ENCODE data around the gene EPB42. TPM values are rescaled to one million over a fixed set of nuclear protein-coding genes. Genes with fewer than 3 reads are reported as not detected.

The EPB42 gene
- total and polyA plus RNA-seq, 2 experiments from 2014 or later: not detected

DNA sequence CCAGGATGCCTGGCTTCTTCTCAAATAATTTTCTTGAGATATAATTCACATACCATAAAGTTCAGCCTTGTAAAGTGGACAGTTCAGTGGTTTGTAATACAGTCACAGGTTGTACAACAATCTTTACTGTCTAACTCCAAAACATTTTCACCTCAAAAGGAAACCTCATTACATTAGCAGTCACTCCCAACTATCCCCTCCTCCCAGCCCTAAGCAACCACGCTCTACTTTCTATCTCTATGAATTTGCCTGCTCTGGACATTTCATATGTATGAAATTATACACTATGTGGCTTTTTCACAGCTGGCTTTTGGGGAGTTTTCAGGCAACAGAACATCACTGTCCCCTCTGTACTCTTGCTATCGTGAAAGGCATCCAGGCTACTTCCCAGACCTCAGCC, 28.4 kb upstream of the EPB42 start:
- Histone ChIP-seq H3K79me2 (replicated peaks; ENCODE audit: insufficient read depth) (no peaks in the 10 kb centered on the region), H2AFZ (0 out of 2 replicates have a peak overlapping the region, but pooled peaks have one; percentile 38), H3K36me3 (ENCODE audit: insufficient read depth) (no peaks in the 10 kb centered on the region), H3F3A (replicated peaks; ENCODE audit: low read depth) (no peaks in the 10 kb centered on the region), H3K27me3 (ENCODE audit: insufficient read depth) (no peaks in the 10 kb centered on the region), H3K4me1 (ENCODE audit: insufficient read depth) (no peaks in the 10 kb centered on the region), H3K4me3 (no peak overlapping the region), H3K27ac (ENCODE audit: low read depth) (no peak overlapping the region), H4K20me1 (replicated peaks; ENCODE audit: insufficient read depth) (no peaks in the 10 kb centered on the region), H3K9me2 (ENCODE audit: insufficient read depth) (0 out of 2 replicates have a peak, but pooled peaks cover 5% of the 10 kb centered on the region), H3K4me2 (no peak overlapping the region)
- no peaks in the 10 kb centered on the region for H3K36me3 Mint-ChIP-seq (ENCODE audit: low read depth)
- ATAC-seq (no peak), DNase-seq (ENCODE audit: low spot score) (no peak)
- H3K4me1 Mint-ChIP-seq: 0 out of 3 replicates have a peak, but pooled peaks cover 2% of the 10 kb centered on the region
- H3K4me3 Mint-ChIP-seq: no peak overlapping the region
- no peaks in the 10 kb centered on the region for H3K27me3 Mint-ChIP-seq (ENCODE audit: insufficient read depth, low read depth, poor library complexity)
- no peak overlapping the region for H3K27ac Mint-ChIP-seq
- no peaks in the 10 kb centered on the region for H3K9me3 Mint-ChIP-seq
- TF ChIP-seq NANOG (IDR thresholded peaks at IDR 0.05; ENCODE audit: borderline replicate concordance): no peak
- no peak for TF ChIP-seq STAT1 (IDR thresholded peaks at IDR 0.05; ENCODE audit: unreplicated experiment)
- TF ChIP-seq, protein P1, sequence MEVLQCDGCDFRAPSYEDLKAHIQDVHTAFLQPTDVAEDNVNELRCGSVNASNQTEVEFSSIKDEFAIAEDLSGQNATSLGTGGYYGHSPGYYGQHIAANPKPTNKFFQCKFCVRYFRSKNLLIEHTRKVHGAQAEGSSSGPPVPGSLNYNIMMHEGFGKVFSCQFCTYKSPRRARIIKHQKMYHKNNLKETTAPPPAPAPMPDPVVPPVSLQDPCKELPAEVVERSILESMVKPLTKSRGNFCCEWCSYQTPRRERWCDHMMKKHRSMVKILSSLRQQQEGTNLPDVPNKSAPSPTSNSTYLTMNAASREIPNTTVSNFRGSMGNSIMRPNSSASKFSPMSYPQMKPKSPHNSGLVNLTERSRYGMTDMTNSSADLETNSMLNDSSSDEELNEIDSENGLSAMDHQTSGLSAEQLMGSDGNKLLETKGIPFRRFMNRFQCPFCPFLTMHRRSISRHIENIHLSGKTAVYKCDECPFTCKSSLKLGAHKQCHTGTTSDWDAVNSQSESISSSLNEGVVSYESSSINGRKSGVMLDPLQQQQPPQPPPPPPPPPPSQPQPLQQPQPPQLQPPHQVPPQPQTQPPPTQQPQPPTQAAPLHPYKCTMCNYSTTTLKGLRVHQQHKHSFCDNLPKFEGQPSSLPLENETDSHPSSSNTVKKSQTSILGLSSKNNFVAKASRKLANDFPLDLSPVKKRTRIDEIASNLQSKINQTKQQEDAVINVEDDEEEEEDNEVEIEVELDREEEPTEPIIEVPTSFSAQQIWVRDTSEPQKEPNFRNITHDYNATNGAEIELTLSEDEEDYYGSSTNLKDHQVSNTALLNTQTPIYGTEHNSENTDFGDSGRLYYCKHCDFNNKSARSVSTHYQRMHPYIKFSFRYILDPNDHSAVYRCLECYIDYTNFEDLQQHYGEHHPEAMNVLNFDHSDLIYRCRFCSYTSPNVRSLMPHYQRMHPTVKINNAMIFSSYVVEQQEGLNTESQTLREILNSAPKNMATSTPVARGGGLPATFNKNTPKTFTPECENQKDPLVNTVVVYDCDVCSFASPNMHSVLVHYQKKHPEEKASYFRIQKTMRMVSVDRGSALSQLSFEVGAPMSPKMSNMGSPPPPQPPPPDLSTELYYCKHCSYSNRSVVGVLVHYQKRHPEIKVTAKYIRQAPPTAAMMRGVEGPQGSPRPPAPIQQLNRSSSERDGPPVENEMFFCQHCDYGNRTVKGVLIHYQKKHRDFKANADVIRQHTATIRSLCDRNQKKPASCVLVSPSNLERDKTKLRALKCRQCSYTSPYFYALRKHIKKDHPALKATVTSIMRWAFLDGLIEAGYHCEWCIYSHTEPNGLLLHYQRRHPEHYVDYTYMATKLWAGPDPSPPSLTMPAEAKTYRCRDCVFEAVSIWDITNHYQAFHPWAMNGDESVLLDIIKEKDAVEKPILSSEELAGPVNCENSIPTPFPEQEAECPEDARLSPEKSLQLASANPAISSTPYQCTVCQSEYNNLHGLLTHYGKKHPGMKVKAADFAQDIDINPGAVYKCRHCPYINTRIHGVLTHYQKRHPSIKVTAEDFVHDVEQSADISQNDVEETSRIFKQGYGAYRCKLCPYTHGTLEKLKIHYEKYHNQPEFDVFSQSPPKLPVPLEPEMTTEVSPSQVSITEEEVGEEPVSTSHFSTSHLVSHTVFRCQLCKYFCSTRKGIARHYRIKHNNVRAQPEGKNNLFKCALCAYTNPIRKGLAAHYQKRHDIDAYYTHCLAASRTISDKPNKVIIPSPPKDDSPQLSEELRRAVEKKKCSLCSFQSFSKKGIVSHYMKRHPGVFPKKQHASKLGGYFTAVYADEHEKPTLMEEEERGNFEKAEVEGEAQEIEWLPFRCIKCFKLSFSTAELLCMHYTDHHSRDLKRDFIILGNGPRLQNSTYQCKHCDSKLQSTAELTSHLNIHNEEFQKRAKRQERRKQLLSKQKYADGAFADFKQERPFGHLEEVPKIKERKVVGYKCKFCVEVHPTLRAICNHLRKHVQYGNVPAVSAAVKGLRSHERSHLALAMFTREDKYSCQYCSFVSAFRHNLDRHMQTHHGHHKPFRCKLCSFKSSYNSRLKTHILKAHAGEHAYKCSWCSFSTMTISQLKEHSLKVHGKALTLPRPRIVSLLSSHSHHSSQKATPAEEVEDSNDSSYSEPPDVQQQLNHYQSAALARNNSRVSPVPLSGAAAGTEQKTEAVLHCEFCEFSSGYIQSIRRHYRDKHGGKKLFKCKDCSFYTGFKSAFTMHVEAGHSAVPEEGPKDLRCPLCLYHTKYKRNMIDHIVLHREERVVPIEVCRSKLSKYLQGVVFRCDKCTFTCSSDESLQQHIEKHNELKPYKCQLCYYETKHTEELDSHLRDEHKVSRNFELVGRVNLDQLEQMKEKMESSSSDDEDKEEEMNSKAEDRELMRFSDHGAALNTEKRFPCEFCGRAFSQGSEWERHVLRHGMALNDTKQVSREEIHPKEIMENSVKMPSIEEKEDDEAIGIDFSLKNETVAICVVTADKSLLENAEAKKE (CRISPR knock-in tag; IDR thresholded peaks at IDR 0.05): no peak
- TF ChIP-seq EZH2 (IDR thresholded peaks at IDR 0.05; ENCODE audit: low read depth, unreplicated experiment): no peak
- TF ChIP-seq, protein P2, sequence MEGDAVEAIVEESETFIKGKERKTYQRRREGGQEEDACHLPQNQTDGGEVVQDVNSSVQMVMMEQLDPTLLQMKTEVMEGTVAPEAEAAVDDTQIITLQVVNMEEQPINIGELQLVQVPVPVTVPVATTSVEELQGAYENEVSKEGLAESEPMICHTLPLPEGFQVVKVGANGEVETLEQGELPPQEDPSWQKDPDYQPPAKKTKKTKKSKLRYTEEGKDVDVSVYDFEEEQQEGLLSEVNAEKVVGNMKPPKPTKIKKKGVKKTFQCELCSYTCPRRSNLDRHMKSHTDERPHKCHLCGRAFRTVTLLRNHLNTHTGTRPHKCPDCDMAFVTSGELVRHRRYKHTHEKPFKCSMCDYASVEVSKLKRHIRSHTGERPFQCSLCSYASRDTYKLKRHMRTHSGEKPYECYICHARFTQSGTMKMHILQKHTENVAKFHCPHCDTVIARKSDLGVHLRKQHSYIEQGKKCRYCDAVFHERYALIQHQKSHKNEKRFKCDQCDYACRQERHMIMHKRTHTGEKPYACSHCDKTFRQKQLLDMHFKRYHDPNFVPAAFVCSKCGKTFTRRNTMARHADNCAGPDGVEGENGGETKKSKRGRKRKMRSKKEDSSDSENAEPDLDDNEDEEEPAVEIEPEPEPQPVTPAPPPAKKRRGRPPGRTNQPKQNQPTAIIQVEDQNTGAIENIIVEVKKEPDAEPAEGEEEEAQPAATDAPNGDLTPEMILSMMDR (conservative IDR thresholded peaks at IDR 0.05; ENCODE audit: low read depth in 2 of 2): no peak
- TF ChIP-seq EZH2phosphoT487 (IDR thresholded peaks at IDR 0.05; ENCODE audit: unreplicated experiment): no peak
- TF ChIP-seq, protein P3, sequence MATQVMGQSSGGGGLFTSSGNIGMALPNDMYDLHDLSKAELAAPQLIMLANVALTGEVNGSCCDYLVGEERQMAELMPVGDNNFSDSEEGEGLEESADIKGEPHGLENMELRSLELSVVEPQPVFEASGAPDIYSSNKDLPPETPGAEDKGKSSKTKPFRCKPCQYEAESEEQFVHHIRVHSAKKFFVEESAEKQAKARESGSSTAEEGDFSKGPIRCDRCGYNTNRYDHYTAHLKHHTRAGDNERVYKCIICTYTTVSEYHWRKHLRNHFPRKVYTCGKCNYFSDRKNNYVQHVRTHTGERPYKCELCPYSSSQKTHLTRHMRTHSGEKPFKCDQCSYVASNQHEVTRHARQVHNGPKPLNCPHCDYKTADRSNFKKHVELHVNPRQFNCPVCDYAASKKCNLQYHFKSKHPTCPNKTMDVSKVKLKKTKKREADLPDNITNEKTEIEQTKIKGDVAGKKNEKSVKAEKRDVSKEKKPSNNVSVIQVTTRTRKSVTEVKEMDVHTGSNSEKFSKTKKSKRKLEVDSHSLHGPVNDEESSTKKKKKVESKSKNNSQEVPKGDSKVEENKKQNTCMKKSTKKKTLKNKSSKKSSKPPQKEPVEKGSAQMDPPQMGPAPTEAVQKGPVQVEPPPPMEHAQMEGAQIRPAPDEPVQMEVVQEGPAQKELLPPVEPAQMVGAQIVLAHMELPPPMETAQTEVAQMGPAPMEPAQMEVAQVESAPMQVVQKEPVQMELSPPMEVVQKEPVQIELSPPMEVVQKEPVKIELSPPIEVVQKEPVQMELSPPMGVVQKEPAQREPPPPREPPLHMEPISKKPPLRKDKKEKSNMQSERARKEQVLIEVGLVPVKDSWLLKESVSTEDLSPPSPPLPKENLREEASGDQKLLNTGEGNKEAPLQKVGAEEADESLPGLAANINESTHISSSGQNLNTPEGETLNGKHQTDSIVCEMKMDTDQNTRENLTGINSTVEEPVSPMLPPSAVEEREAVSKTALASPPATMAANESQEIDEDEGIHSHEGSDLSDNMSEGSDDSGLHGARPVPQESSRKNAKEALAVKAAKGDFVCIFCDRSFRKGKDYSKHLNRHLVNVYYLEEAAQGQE (IDR thresholded peaks at IDR 0.05; ENCODE audit: unreplicated experiment): no peak
- TF ChIP-seq ZNF331 (CRISPR knock-in tag; IDR thresholded peaks at IDR 0.05; ENCODE audit: low read depth): no peak
- TF ChIP-seq, protein P4, sequence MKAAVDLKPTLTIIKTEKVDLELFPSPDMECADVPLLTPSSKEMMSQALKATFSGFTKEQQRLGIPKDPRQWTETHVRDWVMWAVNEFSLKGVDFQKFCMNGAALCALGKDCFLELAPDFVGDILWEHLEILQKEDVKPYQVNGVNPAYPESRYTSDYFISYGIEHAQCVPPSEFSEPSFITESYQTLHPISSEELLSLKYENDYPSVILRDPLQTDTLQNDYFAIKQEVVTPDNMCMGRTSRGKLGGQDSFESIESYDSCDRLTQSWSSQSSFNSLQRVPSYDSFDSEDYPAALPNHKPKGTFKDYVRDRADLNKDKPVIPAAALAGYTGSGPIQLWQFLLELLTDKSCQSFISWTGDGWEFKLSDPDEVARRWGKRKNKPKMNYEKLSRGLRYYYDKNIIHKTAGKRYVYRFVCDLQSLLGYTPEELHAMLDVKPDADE (IDR thresholded peaks at IDR 0.05): no peak
- TF ChIP-seq CREB1 (CRISPR knock-in tag; IDR thresholded peaks at IDR 0.05; ENCODE audit: low read depth): no peak
- TF ChIP-seq JUNB (IDR thresholded peaks at IDR 0.05; ENCODE audit: unreplicated experiment): no peak
- TF ChIP-seq ZNF114 (CRISPR knock-in tag; IDR thresholded peaks at IDR 0.05): no peak
- no peak for TF ChIP-seq POLR2AphosphoS5 (IDR thresholded peaks at IDR 0.05; ENCODE audit: low read depth)
